Upper lobe of left lung (tissue), 6 donors: ENCODE results near the gene GPC5. TPM values are rescaled to one million over a fixed set of nuclear protein-coding genes. Genes with fewer than 3 reads are reported as not detected.

ENCODE experiments used
- ATAC-seq, 2 donors: fragments of 200-7000 bp; cut with Tn5 transposase; one replicate each; pipeline ENCODE4 v1.9.1; 2022; ENCODE audit warnings: mild to moderate bottlenecking in 2 of 2, moderate library complexity in 2 of 2; ENCODE audit not compliant: low FRiP score in 2 of 2
- DNase-seq, 2 donors: peaks; one replicate each; pipeline ENCODE4 v3.0.0-alpha.2; 2019 to 2020
- H3K27ac ChIP-seq, 4 donors: fragments of 200-600 bp; sonication (generic); one replicate each; pipeline ENCODE4 v1.5.1; 2016 to 2019
- H3K27me3 ChIP-seq, 4 donors: fragments of 200-600 bp; sonication (generic); one replicate each; pipeline ENCODE4 v1.5.1; 2017 to 2019
- H3K36me3 ChIP-seq, 4 donors: fragments of 200-600 bp; sonication (generic); one replicate each; pipeline ENCODE4 v1.5.1; 2016 to 2019
- H3K4me1 ChIP-seq, 4 donors: fragments of 200-600 bp; sonication (generic); one replicate each; pipeline ENCODE4 v1.5.1; 2018 to 2019
- H3K4me3 ChIP-seq, 4 donors: fragments of 200-600 bp; sonication (generic); one replicate each; pipeline ENCODE4 v1.5.1; 2017 to 2019; ENCODE audit warnings: mild to moderate bottlenecking in 2 of 4, moderate library complexity in 1 of 4
- H3K9me3 ChIP-seq, 4 donors: fragments of 200-600 bp; sonication (generic); one replicate each; pipeline ENCODE4 v1.5.1; 2018 to 2019
- CTCF ChIP-seq, 6 experiments: fragments of 450-650 bp in 4 of 6; fragments of 200-600 bp in 2 of 6; sonication (generic) in 2 of 6; IDR thresholded peaks; one replicate each; pipeline ENCODE4 v1.5.1; 2016 to 2019; ENCODE audit warnings: antibody characterized with exemption in 6 of 6
- EP300 ChIP-seq, 4 donors: sonication (generic); formaldehyde crosslinking; IDR thresholded peaks; one replicate each; pipeline ENCODE4 v1.5.1; 2017; ENCODE audit warnings: antibody characterized with exemption in 4 of 4, control low read depth in 2 of 4
- POLR2A ChIP-seq, 4 donors: fragments of 450-650 bp; IDR thresholded peaks; one replicate each; pipeline ENCODE4 v1.5.1; 2016 to 2017; ENCODE audit warnings: antibody characterized with exemption in 4 of 4, mild to moderate bottlenecking in 2 of 4
- POLR2AphosphoS5 ChIP-seq, 2 donors: sonication (generic); formaldehyde crosslinking; IDR thresholded peaks; one replicate each; pipeline ENCODE4 v1.5.1; 2017; ENCODE audit warnings: antibody characterized with exemption in 2 of 2
- WGBS, 2 donors: methylation state at CpG; one replicate each; pipeline ENCODE4 v1.1.5; 2017 to 2018; 5-methylcytosine and 5-hydroxymethylcytosine counted together
- total RNA-seq, 6 donors: library from RNA; depleted of rRNA in 4 of 6; stranded (reverse); fragments of >200 nt in 4 of 6; gene quantifications; one replicate each; pipeline versions ENCODE4 v1.1.0 to v1.2.1, GENCODE V29; 2016 to 2021
- donor health status: DM: no; HTN: no; CAD: no; lungs with moderate emphysema.
- donor health status: DM: no; HTN: yes; CAD: no; lungs with severe emphysema.

GPC5 gene
- total RNA-seq, 6 donors from 2014 or later: 7.6 to 51.4 (median 12.8) TPM

- no peak for TF ChIP-seq POLR2AphosphoS5 (IDR thresholded peaks at IDR 0.05)
- no peak for TF ChIP-seq EP300 (IDR thresholded peaks at IDR 0.05)
- TF ChIP-seq POLR2A (IDR thresholded peaks at IDR 0.05): no peak
- no peak for TF ChIP-seq CTCF (IDR thresholded peaks at IDR 0.05)
- ATAC-seq (no peak), DNase-seq (no peak)
- Histone ChIP-seq H3K4me3 (no peak overlapping the region), H3K27ac (no peak overlapping the region), H3K27me3 (no peaks in the 10 kb centered on the region), H3K9me3 (no peaks in the 10 kb centered on the region), H3K4me1 (no peaks in the 10 kb centered on the region), H3K36me3 (no peaks in the 10 kb centered on the region)
- WGBS, 2 donors: 94 to 97% methylated on average over 1 of the region's 1 CpG
These were observed 360.3 kb downstream of the GPC5 start for GRCh38 chr13:91758724-91759123.

GRCh38 chr13:91762957-91763356 lies 364.5 kb downstream of the GPC5 start:
- H3K4me1 ChIP-seq: no peaks in the 10 kb centered on the region
- no peak for ATAC-seq

GRCh38 chr13:91764527-91764926 lies 366.1 kb downstream of the GPC5 start:
- Histone ChIP-seq H3K9me3 (no peaks in the 10 kb centered on the region), H3K27ac (no peak overlapping the region), H3K4me1 (no peaks in the 10 kb centered on the region), H3K4me3 (no peak overlapping the region), H3K27me3 (no peaks in the 10 kb centered on the region), H3K36me3 (no peaks in the 10 kb centered on the region)
- TF ChIP-seq CTCF (IDR thresholded peaks at IDR 0.05) (no peak), EP300 (IDR thresholded peaks at IDR 0.05) (no peak), POLR2AphosphoS5 (IDR thresholded peaks at IDR 0.05) (no peak), POLR2A (IDR thresholded peaks at IDR 0.05) (no peak)
- ATAC-seq: no peak
- WGBS, 2 donors: 77 to 78% methylated on average over 7 of the region's 7 CpGs
- DNase-seq: no peak

More at GRCh38 chr13:91762957-91763356, 364.5 kb downstream of the GPC5 start:
- no peak for DNase-seq
- H3K27ac ChIP-seq: no peak overlapping the region
- no peaks in the 10 kb centered on the region for H3K27me3 ChIP-seq
- H3K4me3 ChIP-seq: no peak overlapping the region
- no peaks in the 10 kb centered on the region for H3K36me3 ChIP-seq
- TF ChIP-seq POLR2AphosphoS5 (IDR thresholded peaks at IDR 0.05) (no peak), EP300 (IDR thresholded peaks at IDR 0.05) (no peak), CTCF (IDR thresholded peaks at IDR 0.05) (no peak), POLR2A (IDR thresholded peaks at IDR 0.05) (no peak)
- 83 to 91% methylated on average over 4 of the region's 4 CpGs for WGBS, 2 donors
- no peaks in the 10 kb centered on the region for H3K9me3 ChIP-seq

GRCh38 chr13:91767651-91768050 lies 369.2 kb downstream of the GPC5 start:
- H3K36me3 ChIP-seq: no peaks in the 10 kb centered on the region
- TF ChIP-seq EP300 (IDR thresholded peaks at IDR 0.05) (no peak), POLR2A (IDR thresholded peaks at IDR 0.05) (no peak), CTCF (IDR thresholded peaks at IDR 0.05) (no peak), POLR2AphosphoS5 (IDR thresholded peaks at IDR 0.05) (no peak)
- 44 to 47% methylated on average over 4 of the region's 4 CpGs for WGBS, 2 donors
- H3K27me3 ChIP-seq: no peaks in the 10 kb centered on the region
- ATAC-seq: no peak
- no peak overlapping the region for H3K4me3 ChIP-seq
- H3K9me3 ChIP-seq: no peaks in the 10 kb centered on the region
- DNase-seq: no peak
- no peak overlapping the region for H3K27ac ChIP-seq
- no peaks in the 10 kb centered on the region for H3K4me1 ChIP-seq

- no peaks in the 10 kb centered on the region for H3K4me1 ChIP-seq
- no peak for DNase-seq
- TF ChIP-seq POLR2A (IDR thresholded peaks at IDR 0.05) (no peak), CTCF (IDR thresholded peaks at IDR 0.05) (no peak), EP300 (IDR thresholded peaks at IDR 0.05) (no peak), POLR2AphosphoS5 (IDR thresholded peaks at IDR 0.05) (no peak)
- H3K36me3 ChIP-seq: no peaks in the 10 kb centered on the region
- no peaks in the 10 kb centered on the region for H3K9me3 ChIP-seq
- 86 to 93% methylated on average over 2 of the region's 2 CpGs for WGBS, 2 donors
- H3K27me3 ChIP-seq: no peaks in the 10 kb centered on the region
- H3K27ac ChIP-seq: no peak overlapping the region
- no peak for ATAC-seq
- H3K4me3 ChIP-seq: no peak overlapping the region
These were observed 370.3 kb downstream of the GPC5 start for GRCh38 chr13:91768746-91769145.
